ENCODE results near the gene ANKRD10.
"Not testable (repeated sequence)": the region's sequence is repeated elsewhere in the genome, so short reads cannot be mapped to it uniquely, and the experiment has no call there.

Gene ANKRD10

DNA sequence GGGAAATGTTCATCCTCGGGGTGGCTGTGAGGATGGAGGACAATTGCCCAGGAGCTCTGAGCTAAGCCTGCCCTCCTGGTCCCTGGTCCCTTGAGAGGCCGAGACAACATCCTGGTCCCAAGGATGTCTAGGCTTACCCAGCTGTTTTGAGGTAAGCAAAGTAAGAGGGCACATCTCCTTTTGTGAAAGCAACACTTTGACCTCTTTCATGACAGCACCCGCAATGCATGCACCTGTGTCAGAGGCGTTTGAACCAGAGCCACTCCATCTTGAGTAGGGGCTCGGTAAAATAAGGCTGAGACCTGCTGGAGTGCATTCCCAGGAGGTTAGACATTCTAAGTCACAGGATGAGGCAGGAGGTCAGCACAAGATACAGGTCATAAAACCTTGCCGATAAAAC lies 43.1 kb upstream of the ANKRD10 start:
- Histone ChIP-seq H3K36me3 (no peaks in the 10 kb centered on the region), H3K4me3 (ENCODE audit: low read depth, low read length) (no peak overlapping the region), H3K27me3 (no peaks in the 10 kb centered on the region; the same call in 1 of the 2 replicates), H3K9me3 (no peaks in the 10 kb centered on the region), H3K4me1 (no peaks in the 10 kb centered on the region)
- no peak for DNase-seq
- TF ChIP-seq, protein P1, sequence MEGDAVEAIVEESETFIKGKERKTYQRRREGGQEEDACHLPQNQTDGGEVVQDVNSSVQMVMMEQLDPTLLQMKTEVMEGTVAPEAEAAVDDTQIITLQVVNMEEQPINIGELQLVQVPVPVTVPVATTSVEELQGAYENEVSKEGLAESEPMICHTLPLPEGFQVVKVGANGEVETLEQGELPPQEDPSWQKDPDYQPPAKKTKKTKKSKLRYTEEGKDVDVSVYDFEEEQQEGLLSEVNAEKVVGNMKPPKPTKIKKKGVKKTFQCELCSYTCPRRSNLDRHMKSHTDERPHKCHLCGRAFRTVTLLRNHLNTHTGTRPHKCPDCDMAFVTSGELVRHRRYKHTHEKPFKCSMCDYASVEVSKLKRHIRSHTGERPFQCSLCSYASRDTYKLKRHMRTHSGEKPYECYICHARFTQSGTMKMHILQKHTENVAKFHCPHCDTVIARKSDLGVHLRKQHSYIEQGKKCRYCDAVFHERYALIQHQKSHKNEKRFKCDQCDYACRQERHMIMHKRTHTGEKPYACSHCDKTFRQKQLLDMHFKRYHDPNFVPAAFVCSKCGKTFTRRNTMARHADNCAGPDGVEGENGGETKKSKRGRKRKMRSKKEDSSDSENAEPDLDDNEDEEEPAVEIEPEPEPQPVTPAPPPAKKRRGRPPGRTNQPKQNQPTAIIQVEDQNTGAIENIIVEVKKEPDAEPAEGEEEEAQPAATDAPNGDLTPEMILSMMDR (IDR thresholded peaks at IDR 0.05; ENCODE audit: low read depth, low read length) = no peak

GRCh38 chr13:110957181-110957884 lies 42.5 kb upstream of the ANKRD10 start:
- TF ChIP-seq, protein P1 (IDR thresholded peaks at IDR 0.05; ENCODE audit: low read depth, low read length) = peak; percentile 46
- H3K9me3 ChIP-seq = no peaks in the 10 kb centered on the region
- no peaks in the 10 kb centered on the region for H3K4me1 ChIP-seq
- H3K27me3 ChIP-seq = no peaks in the 10 kb centered on the region; the same call in 1 of the 2 replicates
- no peak for DNase-seq
- H3K4me3 ChIP-seq (ENCODE audit: low read depth, low read length) = no peak overlapping the region
- H3K36me3 ChIP-seq = no peaks in the 10 kb centered on the region

DNA sequence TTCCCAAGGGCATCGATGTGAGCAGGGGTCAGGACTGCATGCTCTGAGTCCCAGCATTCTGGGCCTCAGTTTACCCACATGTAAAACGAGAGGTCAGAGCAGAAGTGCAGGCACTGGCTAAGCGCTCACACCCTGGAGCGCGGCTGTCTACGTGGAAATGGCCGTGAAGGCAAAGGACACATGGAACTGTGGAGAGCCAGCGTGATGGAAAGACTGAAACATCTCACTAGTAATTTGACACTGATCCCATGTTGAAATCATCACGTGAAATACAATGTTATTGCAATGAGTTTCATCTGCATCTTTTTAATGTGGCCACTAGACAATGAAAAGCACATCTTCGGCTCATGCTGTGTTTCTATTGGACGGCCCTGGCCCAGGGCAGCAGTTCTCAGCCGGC lies 41.3 kb upstream of the ANKRD10 start:
- H3K27me3 ChIP-seq; H3K9me3 ChIP-seq; H3K36me3 ChIP-seq; DNase-seq; H3K4me3 ChIP-seq (ENCODE audit: low read depth, low read length); H3K4me1 ChIP-seq: not testable (repeated sequence)

DNA sequence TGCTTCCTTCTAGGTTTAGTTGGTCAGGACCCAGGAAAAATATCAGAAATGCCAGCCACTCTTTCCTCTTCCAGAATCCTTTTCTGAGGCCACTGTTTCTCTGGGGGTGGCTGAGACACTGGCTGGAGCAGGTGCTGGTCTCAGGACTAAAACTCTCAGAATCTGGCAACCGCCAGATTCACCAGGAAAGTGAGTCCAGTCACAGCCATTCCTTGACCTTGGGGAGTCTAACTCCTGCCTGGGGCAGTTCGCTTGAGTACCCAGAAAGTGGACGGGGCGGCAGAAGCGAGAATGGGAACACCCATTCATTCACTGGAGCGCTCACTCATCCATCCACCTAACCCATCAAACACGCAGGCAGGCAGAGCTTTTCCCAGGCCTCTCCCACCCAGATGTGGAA lies 40.7 kb upstream of the ANKRD10 start:
- H3K27me3 ChIP-seq; H3K9me3 ChIP-seq; H3K36me3 ChIP-seq; H3K4me3 ChIP-seq (ENCODE audit: low read depth, low read length); H3K4me1 ChIP-seq; DNase-seq: not testable (repeated sequence)

DNA sequence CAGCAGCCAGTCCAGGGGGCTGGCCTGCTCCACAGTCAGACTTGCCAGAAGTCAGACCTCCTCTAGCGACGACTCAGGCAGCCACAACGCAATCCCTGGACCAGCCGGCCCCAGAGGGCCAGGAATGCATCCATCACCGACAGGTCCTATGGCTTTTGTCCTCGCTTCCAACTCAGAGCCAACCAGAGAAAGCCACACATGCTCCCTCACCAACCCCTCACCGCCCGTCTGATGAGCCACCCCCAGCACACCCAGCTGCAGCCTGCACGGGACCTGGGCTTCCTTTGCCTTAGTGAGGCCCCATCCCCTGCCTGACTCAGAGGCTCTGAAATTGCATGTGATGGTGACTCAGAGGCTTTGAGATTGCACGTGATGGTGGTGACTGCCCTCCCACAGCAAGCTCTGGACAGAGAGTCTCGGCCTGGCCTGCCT lies 40.2 kb upstream of the ANKRD10 start:
- H3K4me3 ChIP-seq (ENCODE audit: low read depth, low read length); H3K9me3 ChIP-seq; H3K4me1 ChIP-seq; H3K36me3 ChIP-seq; H3K27me3 ChIP-seq: not testable (repeated sequence)
- DNase-seq = peak; percentile 42

DNA sequence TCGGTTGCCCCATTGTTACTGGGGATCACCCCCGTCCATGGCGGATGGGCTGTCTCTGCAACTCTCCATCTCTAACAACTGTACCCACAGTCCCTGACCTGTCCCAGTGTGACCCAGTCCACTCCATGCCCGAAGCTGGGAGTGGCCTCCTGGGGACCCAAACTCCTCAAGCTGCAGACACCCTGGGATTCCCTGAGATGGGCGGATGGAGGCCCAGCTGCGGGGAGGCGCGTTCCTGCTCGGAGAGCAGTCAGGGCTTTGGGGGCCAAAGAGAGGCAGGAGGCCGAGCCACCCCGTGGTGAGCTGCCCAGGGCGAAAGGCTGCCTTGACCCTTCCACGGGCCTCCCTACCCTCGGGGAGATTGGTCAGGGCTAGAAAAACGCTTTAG lies 39.7 kb upstream of the ANKRD10 start:
- H3K9me3 ChIP-seq; H3K4me3 ChIP-seq (ENCODE audit: low read depth, low read length); H3K36me3 ChIP-seq; H3K4me1 ChIP-seq; DNase-seq: not testable (repeated sequence)
- H3K27me3 ChIP-seq = peaks cover 11% of the 10 kb centered on the region

DNA sequence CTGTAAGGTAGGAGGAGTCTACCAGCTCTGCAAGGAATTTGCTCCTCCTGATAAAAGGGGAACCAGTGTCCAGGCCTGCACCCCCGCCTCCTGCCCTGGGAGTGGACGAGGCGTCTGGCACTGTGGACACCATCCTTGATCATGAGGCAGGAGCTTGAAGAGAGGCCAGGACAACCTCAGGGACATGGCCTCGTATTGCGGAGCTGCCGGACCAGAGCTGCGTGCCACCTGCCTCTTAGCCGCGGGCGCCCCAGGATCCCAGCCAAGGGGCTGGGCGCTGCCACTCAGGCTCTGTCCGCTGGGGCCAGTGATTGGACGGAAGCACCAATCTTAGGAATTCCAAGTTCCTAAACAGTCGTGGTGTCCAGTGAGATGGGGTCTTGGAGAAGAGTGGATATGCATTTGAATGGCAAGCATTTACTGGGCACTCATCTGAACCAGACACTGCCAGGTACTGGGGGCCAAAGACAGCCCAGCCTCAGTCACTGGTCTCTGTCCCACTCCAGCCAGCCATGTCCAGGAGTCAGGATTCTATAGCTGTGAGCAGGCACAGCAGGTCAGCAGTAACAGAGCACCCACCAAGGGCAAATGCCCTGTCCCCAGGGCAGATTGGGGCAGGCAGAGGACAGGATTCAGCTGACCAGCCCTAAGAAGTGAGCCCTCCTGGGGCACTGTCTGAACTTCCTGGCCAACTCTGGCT lies 39.1 kb upstream of the ANKRD10 start:
- TF ChIP-seq, protein P1 (IDR thresholded peaks at IDR 0.05; ENCODE audit: low read depth, low read length) = no peak
- no peaks in the 10 kb centered on the region for H3K4me1 ChIP-seq
- no peaks in the 10 kb centered on the region for H3K9me3 ChIP-seq
- no peak for DNase-seq
- H3K4me3 ChIP-seq (ENCODE audit: low read depth, low read length) = no peak overlapping the region
- no peaks in the 10 kb centered on the region for H3K36me3 ChIP-seq
- H3K27me3 ChIP-seq = peaks cover 11% of the 10 kb centered on the region

DNA sequence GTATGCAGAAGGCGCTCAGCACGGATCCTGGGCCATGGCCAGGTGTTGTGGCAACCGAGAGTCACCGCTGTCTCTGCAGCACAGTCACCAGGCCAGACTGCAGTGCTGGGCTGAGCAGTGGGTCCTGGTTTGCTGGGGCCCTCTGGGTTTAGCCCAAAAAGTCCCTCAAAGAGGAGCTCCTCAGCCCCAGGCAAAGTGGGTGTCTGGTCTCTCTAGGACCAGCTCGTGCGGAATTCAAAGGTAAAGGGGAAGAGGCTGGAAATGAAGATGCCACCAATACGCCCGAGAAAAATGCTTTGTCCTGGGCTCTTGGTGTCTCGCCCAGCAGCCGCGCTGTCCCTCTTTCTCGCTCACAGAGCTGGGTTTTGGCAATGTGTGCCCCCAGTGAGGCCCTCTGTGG lies 38.5 kb upstream of the ANKRD10 start:
- no peaks in the 10 kb centered on the region for H3K4me1 ChIP-seq
- H3K36me3 ChIP-seq = no peaks in the 10 kb centered on the region
- DNase-seq = no peak
- no peak overlapping the region for H3K4me3 ChIP-seq (ENCODE audit: low read depth, low read length)
- peaks cover 11% of the 10 kb centered on the region for H3K27me3 ChIP-seq
- no peaks in the 10 kb centered on the region for H3K9me3 ChIP-seq
- TF ChIP-seq, protein P1 (IDR thresholded peaks at IDR 0.05; ENCODE audit: low read depth, low read length) = no peak

- not testable (repeated sequence) for DNase-seq; H3K9me3 ChIP-seq; H3K36me3 ChIP-seq; H3K4me3 ChIP-seq (ENCODE audit: low read depth, low read length); H3K4me1 ChIP-seq
- peaks cover 11% of the 10 kb centered on the region for H3K27me3 ChIP-seq
Observed at GRCh38 chr13:110952135-110952534, 37.3 kb upstream of the ANKRD10 start.
